D721Med (cell line): ENCODE results near the gene SH2D3A.
"Not testable (repeated sequence)": the region's sequence is repeated elsewhere in the genome, so short reads cannot be mapped to it uniquely, and the experiment has no call there.

ENCODE experiments used
- DNase-seq: peaks from one replicate; pipeline ENCODE4 v3.0.0; 2011; ENCODE audit warnings: low spot score; ENCODE audit not compliant: insufficient read length
- FAIRE-seq: peaks from 2 replicates; lab custom pipeline; 2011; peaks lifted over from hg19 to GRCh38; lab: Jason Lieb, UNC
- TF ChIP-seq, protein P1 (sequence below): IDR thresholded peaks from 2 replicates; pipeline ENCODE4 v1.5.1; 2012; ENCODE audit warnings: mild to moderate bottlenecking, control low read depth; ENCODE audit not compliant: insufficient read depth; ENCODE audit errors: missing control alignments

Gene SH2D3A

GRCh38 chr19:6768236-6768785 is 1.1 kb upstream of the SH2D3A start:
- TF ChIP-seq, protein P1, sequence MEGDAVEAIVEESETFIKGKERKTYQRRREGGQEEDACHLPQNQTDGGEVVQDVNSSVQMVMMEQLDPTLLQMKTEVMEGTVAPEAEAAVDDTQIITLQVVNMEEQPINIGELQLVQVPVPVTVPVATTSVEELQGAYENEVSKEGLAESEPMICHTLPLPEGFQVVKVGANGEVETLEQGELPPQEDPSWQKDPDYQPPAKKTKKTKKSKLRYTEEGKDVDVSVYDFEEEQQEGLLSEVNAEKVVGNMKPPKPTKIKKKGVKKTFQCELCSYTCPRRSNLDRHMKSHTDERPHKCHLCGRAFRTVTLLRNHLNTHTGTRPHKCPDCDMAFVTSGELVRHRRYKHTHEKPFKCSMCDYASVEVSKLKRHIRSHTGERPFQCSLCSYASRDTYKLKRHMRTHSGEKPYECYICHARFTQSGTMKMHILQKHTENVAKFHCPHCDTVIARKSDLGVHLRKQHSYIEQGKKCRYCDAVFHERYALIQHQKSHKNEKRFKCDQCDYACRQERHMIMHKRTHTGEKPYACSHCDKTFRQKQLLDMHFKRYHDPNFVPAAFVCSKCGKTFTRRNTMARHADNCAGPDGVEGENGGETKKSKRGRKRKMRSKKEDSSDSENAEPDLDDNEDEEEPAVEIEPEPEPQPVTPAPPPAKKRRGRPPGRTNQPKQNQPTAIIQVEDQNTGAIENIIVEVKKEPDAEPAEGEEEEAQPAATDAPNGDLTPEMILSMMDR = no peak
- FAIRE-seq (no peak), DNase-seq (no peak)

DNA sequence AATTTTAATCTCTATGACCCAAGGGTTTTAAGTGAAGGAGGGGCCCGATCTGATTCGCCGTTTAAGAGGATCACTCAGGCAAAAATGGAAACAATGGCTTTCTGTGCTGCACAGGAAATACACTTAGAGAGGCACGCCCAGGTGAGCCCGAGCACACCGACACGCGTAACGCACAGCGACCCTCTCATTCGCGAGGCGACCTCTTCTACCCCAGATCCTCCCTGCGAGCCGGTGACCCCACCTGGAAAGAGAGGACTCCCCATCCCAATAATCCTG is 216 bp downstream of the SH2D3A start:
- TF ChIP-seq, protein P1 = no peak
- FAIRE-seq (no peak), DNase-seq (no peak)

- no peak for FAIRE-seq
- no peak for DNase-seq
- TF ChIP-seq, protein P1 = no peak
These were observed 716 bp downstream of the SH2D3A start for GRCh38 chr19:6766357-6767080.

- FAIRE-seq = no peak
- no peak for DNase-seq
- TF ChIP-seq, protein P1 = no peak
These were observed 1.4 kb downstream of the SH2D3A start for GRCh38 chr19:6765738-6766356.

- FAIRE-seq, DNase-seq: not testable (repeated sequence)
These were observed 4.9 kb downstream of the SH2D3A start for GRCh38 chr19:6762253-6762797.

DNA sequence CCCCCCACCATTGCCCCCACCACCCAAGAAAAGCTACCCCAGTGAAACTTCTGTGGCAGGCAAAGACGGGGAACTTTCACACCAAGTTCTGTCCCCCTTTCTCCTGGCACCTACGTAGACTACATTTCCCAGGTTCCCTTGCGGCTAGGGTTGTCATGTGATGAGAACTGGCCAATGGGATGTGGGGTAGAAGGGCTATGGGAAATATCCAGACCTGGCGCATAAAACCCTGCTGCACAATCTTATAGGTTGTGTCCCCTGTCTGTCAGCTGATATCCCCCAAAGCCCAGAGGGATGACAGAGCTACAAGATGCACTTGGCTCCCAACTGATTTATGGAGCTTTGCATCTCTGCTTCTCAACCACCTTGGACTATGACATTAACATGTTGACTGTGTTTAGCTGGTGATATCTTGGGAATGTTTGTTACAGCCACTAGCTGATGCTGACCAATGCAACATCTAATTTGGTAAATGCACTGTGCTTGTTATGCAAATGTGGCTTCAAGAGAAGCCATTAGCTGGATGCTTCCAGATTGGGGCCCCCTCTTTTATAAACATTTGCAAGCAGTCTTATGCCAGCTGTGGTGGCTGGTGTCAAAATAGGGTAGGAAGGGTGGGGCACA is 6.1 kb downstream of the SH2D3A start:
- DNase-seq (no peak), FAIRE-seq (no peak)
- TF ChIP-seq, protein P1 = no peak

DNA sequence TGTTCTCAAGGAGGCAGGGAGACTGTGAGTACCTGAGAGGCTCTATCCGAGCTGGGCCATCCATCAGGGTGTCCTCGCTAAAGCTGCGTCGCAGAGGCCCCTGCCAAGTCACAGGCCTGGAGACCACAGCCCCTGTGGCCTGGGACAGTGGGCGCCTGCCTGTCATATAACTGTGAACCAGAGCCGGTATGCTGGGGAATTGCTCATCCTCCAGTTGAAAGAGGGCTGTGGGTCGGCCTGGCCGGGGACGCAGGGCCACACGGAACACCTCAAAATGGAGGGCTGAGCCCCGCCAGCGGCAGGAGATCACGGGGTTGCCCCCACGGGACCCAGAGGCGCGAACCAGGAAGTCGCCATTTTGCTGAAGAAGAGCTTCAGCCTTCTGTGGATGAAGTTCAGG is 6.6 kb downstream of the SH2D3A start:
- FAIRE-seq (no peak), DNase-seq (no peak)
- TF ChIP-seq, protein P1 = no peak
